Chondrocyte (in vitro differentiated cells): Measurements from ENCODE around the gene OPN1LW. TPM values are rescaled to one million over a fixed set of nuclear protein-coding genes. Genes with fewer than 3 reads are reported as not detected.

Experiments
- DNase-seq: peaks from one replicate; pipeline ENCODE4 v3.0.0; 2021; ENCODE audit warnings: mixed read lengths, low spot score
- H3K27ac Mint-ChIP-seq: one replicate; pipeline ENCODE4 v1.8.0; 2021; ENCODE audit warnings: mild to moderate bottlenecking, moderate library complexity, mixed read lengths; ENCODE audit not compliant: unreplicated experiment
- H3K27me3 Mint-ChIP-seq: 2 replicates; pipeline ENCODE4 v1.8.0; 2021; ENCODE audit warnings: low read depth, mixed read lengths
- H3K36me3 Mint-ChIP-seq: 2 replicates; pipeline ENCODE4 v1.8.0; 2021; ENCODE audit warnings: low read depth, mixed read lengths
- H3K4me1 Mint-ChIP-seq: 2 replicates; pipeline ENCODE4 v1.8.0; 2021; ENCODE audit warnings: low read depth, mild to moderate bottlenecking, mixed read lengths
- H3K4me3 Mint-ChIP-seq: one replicate; pipeline ENCODE4 v1.8.0; 2021; ENCODE audit warnings: mild to moderate bottlenecking, moderate library complexity, mixed read lengths; ENCODE audit not compliant: unreplicated experiment
- H3K9me3 Mint-ChIP-seq: 2 replicates; pipeline ENCODE4 v1.8.0; 2021; ENCODE audit warnings: low read depth, mixed read lengths
- CTCF ChIP-seq: fragments of 200-600 bp; sonication (generic); IDR thresholded peaks from 2 replicates; pipeline ENCODE4 v1.5.0; 2021; ENCODE audit warnings: antibody characterized with exemption, mild to moderate bottlenecking, moderate library complexity
- total RNA-seq: library from RNA; stranded (reverse); gene quantifications from 3 replicates; pipeline ENCODE4 v1.2.1, GENCODE V29; 2021

The OPN1LW gene
- total RNA-seq, 1 donor from 2014 or later = not detected

DNA sequence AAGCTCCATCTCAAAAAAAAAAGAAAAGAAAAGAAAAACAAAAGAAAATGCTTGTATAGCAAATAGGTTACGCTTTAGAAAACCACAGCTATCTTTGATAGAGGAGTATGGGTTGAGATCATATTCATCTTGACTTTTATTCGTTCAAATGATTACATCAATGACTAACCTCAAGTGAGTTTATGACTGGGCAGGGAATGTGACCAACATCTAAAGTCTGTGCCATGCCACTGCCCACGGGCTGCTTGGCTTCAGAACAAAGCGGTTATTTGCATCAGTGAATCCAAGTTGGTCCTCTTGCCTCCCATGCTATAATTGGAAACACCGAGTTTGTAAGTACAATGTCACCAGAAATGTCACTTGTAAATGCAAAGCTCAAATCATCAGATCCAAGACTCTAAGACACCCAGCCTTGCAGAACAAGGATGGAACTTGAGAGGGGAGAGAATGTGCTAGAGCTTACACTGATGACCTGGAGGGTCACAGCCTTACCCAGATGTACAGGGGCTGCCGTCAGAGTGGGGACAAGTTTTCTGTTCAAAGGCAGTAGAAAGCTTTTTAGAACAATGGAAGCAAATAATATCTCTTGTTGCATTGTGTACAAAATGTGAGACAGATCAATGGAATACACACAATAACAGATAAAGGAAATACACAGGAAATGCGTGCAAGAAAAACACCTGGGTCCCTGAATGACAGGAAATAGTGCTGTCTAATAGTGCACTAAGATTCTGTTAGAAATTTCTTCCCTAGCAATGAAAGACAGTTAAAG lies 8.4 kb upstream of the OPN1LW start:
- H3K36me3 Mint-ChIP-seq = no peaks in the 10 kb centered on the region
- no peak overlapping the region for H3K4me3 Mint-ChIP-seq
- H3K9me3 Mint-ChIP-seq = no peaks in the 10 kb centered on the region
- H3K27me3 Mint-ChIP-seq = peaks cover 2% of the 10 kb centered on the region
- no peak overlapping the region for H3K27ac Mint-ChIP-seq
- H3K4me1 Mint-ChIP-seq = peaks cover 3% of the 10 kb centered on the region
- DNase-seq = no peak
- TF ChIP-seq CTCF = no peak

- H3K27ac Mint-ChIP-seq = no peak overlapping the region
- peak; percentile 89 for TF ChIP-seq CTCF
- H3K4me3 Mint-ChIP-seq = peak overlapping the region; percentile 74
- no peaks in the 10 kb centered on the region for H3K36me3 Mint-ChIP-seq
- H3K9me3 Mint-ChIP-seq = no peaks in the 10 kb centered on the region
- DNase-seq = no peak
- peaks cover 3% of the 10 kb centered on the region for H3K4me1 Mint-ChIP-seq
- H3K27me3 Mint-ChIP-seq = peaks cover 2% of the 10 kb centered on the region
Measured at GRCh38 chrX:154136627-154137161, 7.3 kb upstream of the OPN1LW start.

- Mint-ChIP-seq H3K4me3 (no peak overlapping the region), H3K4me1 (peaks cover 3% of the 10 kb centered on the region), H3K9me3 (no peaks in the 10 kb centered on the region), H3K27me3 (peaks cover 2% of the 10 kb centered on the region), H3K27ac (no peak overlapping the region), H3K36me3 (no peaks in the 10 kb centered on the region)
- DNase-seq = no peak
- no peak for TF ChIP-seq CTCF
Measured at GRCh38 chrX:154138857-154139256, 5.2 kb upstream of the OPN1LW start.

- H3K27ac Mint-ChIP-seq = no peak overlapping the region
- DNase-seq = no peak
- H3K4me3 Mint-ChIP-seq = no peak overlapping the region
- peaks cover 3% of the 10 kb centered on the region for H3K4me1 Mint-ChIP-seq
- H3K9me3 Mint-ChIP-seq = no peaks in the 10 kb centered on the region
- peaks cover 2% of the 10 kb centered on the region for H3K27me3 Mint-ChIP-seq
- TF ChIP-seq CTCF = no peak
- no peaks in the 10 kb centered on the region for H3K36me3 Mint-ChIP-seq
Measured at GRCh38 chrX:154140206-154140605, 3.8 kb upstream of the OPN1LW start.

DNA sequence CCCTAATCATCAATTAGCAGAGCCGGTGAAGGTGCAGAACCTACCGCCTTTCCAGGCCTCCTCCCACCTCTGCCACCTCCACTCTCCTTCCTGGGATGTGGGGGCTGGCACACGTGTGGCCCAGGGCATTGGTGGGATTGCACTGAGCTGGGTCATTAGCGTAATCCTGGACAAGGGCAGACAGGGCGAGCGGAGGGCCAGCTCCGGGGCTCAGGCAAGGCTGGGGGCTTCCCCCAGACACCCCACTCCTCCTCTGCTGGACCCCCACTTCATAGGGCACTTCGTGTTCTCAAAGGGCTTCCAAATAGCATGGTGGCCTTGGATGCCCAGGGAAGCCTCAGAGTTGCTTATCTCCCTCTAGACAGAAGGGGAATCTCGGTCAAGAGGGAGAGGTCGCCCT lies 3.3 kb upstream of the OPN1LW start:
- Mint-ChIP-seq H3K27me3 (peaks cover 2% of the 10 kb centered on the region), H3K27ac (no peak overlapping the region), H3K4me3 (no peak overlapping the region), H3K4me1 (peaks cover 3% of the 10 kb centered on the region), H3K9me3 (no peaks in the 10 kb centered on the region), H3K36me3 (no peaks in the 10 kb centered on the region)
- no peak for DNase-seq
- no peak for TF ChIP-seq CTCF
